Endothelial cell of umbilical vein (primary cell): ENCODE results near the gene PNPLA1. TPM values are rescaled to one million over a fixed set of nuclear protein-coding genes. Genes with fewer than 3 reads are reported as not detected.

Experiments used
- BruUV-seq: library from RNA; stranded (reverse); fragments of 400-500 nt; replicated peaks from 2 replicates; lab custom pipeline; 2021; lab: Mats Ljungman, UMichigan
- CTCF ChIA-PET: fragments of 300-600, 350-600 bp; sonication (Branson Sonifier 250); formaldehyde crosslinking; loops from one replicate; lab custom pipeline; 2021; ENCODE audit warnings: antibody characterized with exemption, inconsistent platforms; lab: Charles Lee
- POLR2A ChIA-PET: fragments of 300-600, 350-600 bp; sonication (Branson Sonifier 250); formaldehyde crosslinking; loops from one replicate; lab custom pipeline; 2021; ENCODE audit warnings: antibody characterized with exemption, inconsistent platforms; lab: Charles Lee
- DNase-seq: peaks from one replicate; pipeline ENCODE4 v3.0.0-alpha.2; 2011; ENCODE audit warnings: low read depth, low spot score
- FAIRE-seq: peaks from 2 replicates; lab custom pipeline; 2011; peaks lifted over from hg19 to GRCh38; lab: Jason Lieb, UNC
- H2AFZ ChIP-seq: 2 replicates; pipeline ENCODE4 v1.6.0; 2012; ENCODE audit warnings: low read depth, low read length, control low read depth, inconsistent platforms
- H3K27ac ChIP-seq: 2 replicates; pipeline ENCODE4 v1.5.1; 2011; ENCODE audit warnings: low read depth, mild to moderate bottlenecking, control low read depth, low read length, moderate library complexity; ENCODE audit not compliant: insufficient read depth
- H3K27me3 ChIP-seq, 2 experiments: 2 replicates each; pipeline versions ENCODE4 v1.6.0 to v1.6.1; 2011; ENCODE audit warnings: low read length in 2 of 2, mixed read lengths in 1 of 2; ENCODE audit not compliant: control insufficient read depth in 2 of 2, insufficient read depth in 2 of 2
- H3K36me3 ChIP-seq, 2 experiments: 2 replicates in 1 of 2; 3 replicates in 1 of 2; pipeline ENCODE4 v1.5.1; 2011; ENCODE audit warnings: low read length in 2 of 2, mild to moderate bottlenecking in 1 of 2, moderate library complexity in 1 of 2; ENCODE audit not compliant: control insufficient read depth in 2 of 2, insufficient read depth in 2 of 2; ENCODE audit errors: extremely low read depth in 1 of 2
- H3K4me1 ChIP-seq: 3 replicates; pipeline ENCODE4 v1.5.1; 2011; ENCODE audit warnings: mild to moderate bottlenecking, low read length; ENCODE audit not compliant: control insufficient read depth, insufficient read depth; ENCODE audit errors: extremely low read depth
- H3K4me2 ChIP-seq: 2 replicates; pipeline ENCODE4 v1.6.1; 2011; ENCODE audit warnings: low read length, control low read depth, mixed read lengths; ENCODE audit not compliant: insufficient read depth
- H3K4me3 ChIP-seq, 3 experiments: fragments of 200-600 bp in 1 of 3; sonication (generic), shearing (Covaris generic) in 1 of 3; replicated peaks in 1 of 3; 2 replicates each; pipeline ENCODE4 v1.5.1; 2011 to 2016; ENCODE audit warnings: control low read depth in 3 of 3, low read length in 3 of 3, mild to moderate bottlenecking in 2 of 3, inconsistent platforms in 1 of 3, low read depth in 1 of 3, moderate library complexity in 1 of 3; ENCODE audit not compliant: insufficient read depth in 1 of 3
- H3K79me2 ChIP-seq: 2 replicates; pipeline ENCODE4 v1.6.0; 2012; ENCODE audit warnings: low read length, inconsistent platforms; ENCODE audit not compliant: control insufficient read depth, insufficient read depth
- H3K9ac ChIP-seq: replicated peaks from 2 replicates; pipeline ENCODE3; 2011; ENCODE audit warnings: low read length, control low read depth; ENCODE audit not compliant: insufficient read depth; ENCODE audit errors: extremely low read depth
- H3K9me1 ChIP-seq: replicated peaks from 3 replicates; pipeline ENCODE4 v1.6.0; 2011; ENCODE audit warnings: mild to moderate bottlenecking, low read length; ENCODE audit not compliant: control insufficient read depth, insufficient read depth; ENCODE audit errors: extremely low read depth
- H3K9me3 ChIP-seq: replicated peaks from 2 replicates; pipeline ENCODE4 v1.5.1; 2012; ENCODE audit warnings: low read length, inconsistent platforms; ENCODE audit not compliant: control insufficient read depth, insufficient read depth
- H4K20me1 ChIP-seq: replicated peaks from 2 replicates; pipeline ENCODE3; 2011; ENCODE audit warnings: mild to moderate bottlenecking, low read length; ENCODE audit not compliant: control insufficient read depth, insufficient read depth; ENCODE audit errors: extremely low read depth
- CTCF ChIP-seq, 2 donors: IDR thresholded peaks; 1 replicate in 1 of 2; 2 replicates in 1 of 2; pipeline ENCODE4 v1.5.1; 2011; ENCODE audit warnings: low read length in 2 of 2, mild to moderate bottlenecking in 2 of 2, moderate library complexity in 2 of 2, control low read depth in 1 of 2, inconsistent platforms in 1 of 2, low read depth in 1 of 2; ENCODE audit not compliant: insufficient read depth in 1 of 2; ENCODE audit errors: extremely low read depth in 1 of 2
- EZH2 ChIP-seq: IDR thresholded peaks from 2 replicates; pipeline ENCODE4 v1.6.1; 2012; ENCODE audit warnings: borderline replicate concordance, low read depth, mild to moderate bottlenecking, moderate library complexity, low read length, inconsistent platforms; ENCODE audit not compliant: severe bottlenecking
- FOS ChIP-seq: IDR thresholded peaks from 2 replicates; pipeline ENCODE4 v1.6.1; 2011; ENCODE audit warnings: mild to moderate bottlenecking, low read length, moderate library complexity, borderline replicate concordance; ENCODE audit not compliant: insufficient read depth
- GATA2 ChIP-seq: IDR thresholded peaks from 2 replicates; pipeline ENCODE4 v1.7.0; 2011; ENCODE audit warnings: low read depth, mild to moderate bottlenecking, moderate library complexity, mixed read lengths, low read length; ENCODE audit not compliant: insufficient read length, insufficient read depth
- JUN ChIP-seq: IDR thresholded peaks from 2 replicates; pipeline ENCODE4 v1.6.1; 2011; ENCODE audit warnings: borderline replicate concordance, low read depth; ENCODE audit not compliant: insufficient read length, insufficient read depth
- MAX ChIP-seq: IDR thresholded peaks from 2 replicates; pipeline ENCODE4 v1.6.1; 2011; ENCODE audit not compliant: insufficient read depth, insufficient read length
- MYC ChIP-seq: IDR thresholded peaks from one replicate; pipeline ENCODE4 v1.6.1; 2011; ENCODE audit warnings: mild to moderate bottlenecking, low read depth, low read length
- POLR2A ChIP-seq: IDR thresholded peaks from 2 replicates; pipeline ENCODE4 v1.6.1; 2012; ENCODE audit warnings: low read depth, mild to moderate bottlenecking, control low read depth, low read length
- POLR2AphosphoS5 ChIP-seq: IDR thresholded peaks from 2 replicates; pipeline ENCODE4 v1.6.1; 2012; ENCODE audit warnings: low read depth, mild to moderate bottlenecking, control low read depth, low read length, moderate library complexity; ENCODE audit not compliant: insufficient read depth
- dilution Hi-C: fragments of 300-500 bp; cut with MboI; formaldehyde crosslinking; loops from one replicate; pipeline ENCODE4 v1.15.0; 2019; ENCODE audit warnings: low sequenced_read_pairs; ENCODE audit not compliant: extremely low pct_ligation_motif_present
- intact Hi-C: fragments of 100-400 bp; cut with micrococcal nuclease; formaldehyde crosslinking; loops from one replicate; pipeline ENCODE4 v1.10.0; 2022
- polyA plus RNA-seq, 4 experiments: library from polyadenylated mRNA; depleted of rRNA in 3 of 4; stranded (reverse) in 3 of 4; unstranded in 1 of 4; fragments of >200 nt; gene quantifications; 2 replicates each; pipeline versions ENCODE4 v1.2.1 to v1.2.3, GENCODE V29; 2011 to 2012; ENCODE audit warnings: missing spikeins in 1 of 4
- total RNA-seq: library from RNA; stranded (reverse); gene quantifications from 2 replicates; pipeline ENCODE4 v1.2.3, GENCODE V29; 2021

PNPLA1 gene
- total and polyA plus RNA-seq, 2 donors (not counting 3 experiments of a cell fraction or from before 2014, with no cell fraction given), result not detected

- Histone ChIP-seq H3K9me1 (no peaks in the 10 kb centered on the region), H3K4me1 (peaks cover 16% of the 10 kb centered on the region), H3K36me3 (peaks cover 37 to 51% of the 10 kb centered on the region in 2 experiments), H3K9ac (no peak overlapping the region), H3K27ac (no peak overlapping the region), H2AFZ (no peak overlapping the region), H3K9me3 (no peaks in the 10 kb centered on the region), H3K4me3 (no peak overlapping the region), H4K20me1 (peaks cover 3% of the 10 kb centered on the region), H3K79me2 (peaks cover 3% of the 10 kb centered on the region), H3K4me2 (no peak overlapping the region), H3K27me3 (no peaks in the 10 kb centered on the region)
- POLR2A ChIA-PET, result no interaction called here
- FAIRE-seq (no peak), DNase-seq (no peak)
- CTCF ChIA-PET, result interaction anchor here (1.2 to 5.2 kb wide), 2 partner anchors 10 to 76 kb away, joined by 4 to 21 read pairs; no protein-coding TSS in a partner anchor
- intact Hi-C loops (no loop called here), dilution Hi-C loops (no loop called here)
- no TSS peak for BruUV-seq
- no peak for TF ChIP-seq JUN
- TF ChIP-seq POLR2A, result no peak
- TF ChIP-seq MYC, result no peak
- no peak for TF ChIP-seq CTCF (IDR thresholded peaks at IDR 0.05; ENCODE audit: extremely low read depth in 1 of 2, insufficient read depth in 1 of 2, low read depth in 1 of 2, low read length in 2 of 2)
- TF ChIP-seq GATA2, result no peak
- TF ChIP-seq MAX, result no peak
- no peak for TF ChIP-seq EZH2
- TF ChIP-seq FOS, result no peak
- no peak for TF ChIP-seq POLR2AphosphoS5
These were observed 43.3 kb upstream of the PNPLA1 start for GRCh38 chr6:36226438-36227047.
